ENCODE results near the gene CKM.

CKM gene

GRCh38 chr19:45345506-45345860, 22.8 kb upstream of the CKM start:
- no peak overlapping the region for H3K4me2 ChIP-seq (ENCODE audit: insufficient read depth, low read length)
- H3K9me3 ChIP-seq (ENCODE audit: insufficient read depth, low read length, severe bottlenecking) = no peaks in the 10 kb centered on the region
- H4K20me1 ChIP-seq (ENCODE audit: insufficient read depth, low read length) = no peaks in the 10 kb centered on the region
- ATAC-seq (ENCODE audit: insufficient read depth, low read depth) = no peak
- peaks cover 3% of the 10 kb centered on the region; the same call in 1 of the 2 replicates for H3K36me3 ChIP-seq (ENCODE audit: insufficient read depth, low read length)
- H3K4me1 ChIP-seq (ENCODE audit: insufficient read depth, low read length) = no peaks in the 10 kb centered on the region
- no peak for DNase-seq
- TF ChIP-seq CTCF (IDR thresholded peaks at IDR 0.05; ENCODE audit: borderline replicate concordance, extremely low read depth, low read length, poor library complexity, severe bottlenecking) (no peak), EZH2 (IDR thresholded peaks at IDR 0.05; ENCODE audit: borderline replicate concordance, low read depth, low read length, severe bottlenecking) (no peak)
- no peak overlapping the region for H3K4me3 ChIP-seq (ENCODE audit: low read depth in 1 of 2, low read length in 2 of 2)
- no peak overlapping the region for H2AFZ ChIP-seq (ENCODE audit: low read depth, low read length)
- no peak overlapping the region for H3K27ac ChIP-seq (ENCODE audit: low read length)
- no peaks in the 10 kb centered on the region for H3K27me3 ChIP-seq (ENCODE audit: insufficient read depth, low read length, poor library complexity)
- H3K79me2 ChIP-seq (ENCODE audit: insufficient read depth, low read length) = no peaks in the 10 kb centered on the region
- H3K9ac ChIP-seq (ENCODE audit: low read depth, low read length) = no peak overlapping the region

GRCh38 chr19:45344621-45345505, 22.2 kb upstream of the CKM start:
- ATAC-seq (ENCODE audit: insufficient read depth, low read depth) = no peak
- Histone ChIP-seq H3K9me3 (ENCODE audit: insufficient read depth, low read length, severe bottlenecking) (no peaks in the 10 kb centered on the region), H3K27me3 (ENCODE audit: insufficient read depth, low read length, poor library complexity) (no peaks in the 10 kb centered on the region), H4K20me1 (ENCODE audit: insufficient read depth, low read length) (no peaks in the 10 kb centered on the region), H3K27ac (ENCODE audit: low read length) (no peak overlapping the region), H3K4me1 (ENCODE audit: insufficient read depth, low read length) (no peaks in the 10 kb centered on the region), H3K36me3 (ENCODE audit: insufficient read depth, low read length) (no peaks in the 10 kb centered on the region; the same call in 1 of the 2 replicates), H2AFZ (ENCODE audit: low read depth, low read length) (no peak overlapping the region), H3K4me3 (ENCODE audit: low read depth in 1 of 2, low read length in 2 of 2) (no peak overlapping the region), H3K4me2 (ENCODE audit: insufficient read depth, low read length) (no peak overlapping the region), H3K9ac (ENCODE audit: low read depth, low read length) (no peak overlapping the region), H3K79me2 (ENCODE audit: insufficient read depth, low read length) (no peaks in the 10 kb centered on the region)
- no peak for DNase-seq
- TF ChIP-seq CTCF (IDR thresholded peaks at IDR 0.05; ENCODE audit: borderline replicate concordance, extremely low read depth, low read length, poor library complexity, severe bottlenecking) = no peak
- no peak for TF ChIP-seq EZH2 (IDR thresholded peaks at IDR 0.05; ENCODE audit: borderline replicate concordance, low read depth, low read length, severe bottlenecking)

- Histone ChIP-seq H3K36me3 (ENCODE audit: insufficient read depth, low read length) (no peaks in the 10 kb centered on the region), H3K27me3 (ENCODE audit: insufficient read depth, low read length, poor library complexity) (no peaks in the 10 kb centered on the region), H3K27ac (ENCODE audit: low read length) (no peak overlapping the region), H2AFZ (ENCODE audit: low read depth, low read length) (no peak overlapping the region), H3K4me1 (ENCODE audit: insufficient read depth, low read length) (peaks cover 5% of the 10 kb centered on the region; the same call in 1 of the 2 replicates), H3K79me2 (ENCODE audit: insufficient read depth, low read length) (no peaks in the 10 kb centered on the region), H3K9ac (ENCODE audit: low read depth, low read length) (no peak overlapping the region), H4K20me1 (ENCODE audit: insufficient read depth, low read length) (no peaks in the 10 kb centered on the region), H3K4me2 (ENCODE audit: insufficient read depth, low read length) (no peak overlapping the region), H3K4me3 (ENCODE audit: low read depth in 1 of 2, low read length in 2 of 2) (no peak overlapping the region), H3K9me3 (ENCODE audit: insufficient read depth, low read length, severe bottlenecking) (no peaks in the 10 kb centered on the region)
- TF ChIP-seq EZH2 (IDR thresholded peaks at IDR 0.05; ENCODE audit: borderline replicate concordance, low read depth, low read length, severe bottlenecking) (no peak), CTCF (IDR thresholded peaks at IDR 0.05; ENCODE audit: borderline replicate concordance, extremely low read depth, low read length, poor library complexity, severe bottlenecking) (no peak)
- DNase-seq (no peak), ATAC-seq (ENCODE audit: insufficient read depth, low read depth) (no peak)
Observed at GRCh38 chr19:45342911-45343310, 20.2 kb upstream of the CKM start.
